HepG2 (cell line): ENCODE measurements around the gene HELT. TPM values are rescaled to one million over a fixed set of nuclear protein-coding genes. Genes with fewer than 3 reads are reported as not detected.
"Not testable (repeated sequence)": the region's sequence is repeated elsewhere in the genome, so short reads cannot be mapped to it uniquely, and the experiment has no call there.

Experiments
- ATAC-seq: fragments of 200-7000 bp; cut with Tn5 transposase; 3 replicates; pipeline ENCODE4 v1.9.1; 2020; ENCODE audit warnings: mild to moderate bottlenecking, moderate library complexity
- BruUV-seq: library from RNA; stranded (reverse); fragments of 400-500 nt; replicated peaks from 2 replicates; lab custom pipeline; 2021; lab: Mats Ljungman, UMichigan
- CTCF ChIA-PET: fragments of 300-600 bp; formaldehyde crosslinking; extraction: SDS; loops from one replicate; lab custom pipeline; 2021; ENCODE audit warnings: low total read pairs, inconsistent platforms, low intra/inter-chr PET ratio; lab: Yijun Ruan, JAX
- POLR2A ChIA-PET: fragments of 350-600 bp; sonication (Branson Sonifier 250); formaldehyde crosslinking; loops from one replicate; lab custom pipeline; 2020; ENCODE audit warnings: antibody characterized with exemption, inconsistent platforms; lab: Yijun Ruan, JAX
- DNase-seq: peaks from one replicate; pipeline ENCODE4 v3.0.0-alpha.2; 2015; ENCODE audit warnings: low spot score
- FAIRE-seq: peaks from 3 replicates; lab custom pipeline; 2011; peaks lifted over from hg19 to GRCh38; lab: Jason Lieb, UNC
- H2AFZ ChIP-seq: one replicate; pipeline ENCODE4 v1.6.1; 2011; ENCODE audit warnings: low read length, inconsistent platforms
- H3K27ac ChIP-seq: fragments of 300-600 bp; 3 replicates; pipeline ENCODE4 v1.8.0; 2011; ENCODE audit warnings: mixed run types, mild to moderate bottlenecking, mixed read lengths, low read length, inconsistent platforms; ENCODE audit not compliant: insufficient read depth; ENCODE audit errors: extremely low read length
- H3K27me3 ChIP-seq, 2 experiments: fragments of 200-600 bp in 1 of 2; 2 replicates in 1 of 2; 3 replicates in 1 of 2; pipeline versions ENCODE4 v1.6.0 to v1.8.0; 2011; ENCODE audit warnings: low read length in 2 of 2, mild to moderate bottlenecking in 2 of 2, moderate library complexity in 2 of 2, inconsistent platforms in 1 of 2; ENCODE audit not compliant: insufficient read depth in 2 of 2, control insufficient read depth in 1 of 2
- H3K36me3 ChIP-seq, 2 experiments: fragments of 200-600 bp in 1 of 2; replicated peaks in 1 of 2; 2 replicates in 1 of 2; 3 replicates in 1 of 2; pipeline versions ENCODE4 v1.5.1 to v1.8.0; 2011; ENCODE audit warnings: low read length in 2 of 2, inconsistent platforms in 1 of 2; ENCODE audit not compliant: insufficient read depth in 2 of 2, control insufficient read depth in 1 of 2
- H3K4me1 ChIP-seq: 2 replicates; pipeline ENCODE4 v1.5.1; 2012; ENCODE audit warnings: low read length, inconsistent platforms; ENCODE audit not compliant: insufficient read depth
- H3K4me2 ChIP-seq: 2 replicates; pipeline ENCODE4 v1.6.0; 2011; ENCODE audit warnings: low read depth, low read length, inconsistent platforms
- H3K4me3 ChIP-seq, 3 experiments: fragments of 200-600 bp in 1 of 3; sonication (generic), shearing (Covaris generic) in 1 of 3; replicated peaks in 1 of 3; 2 replicates each; pipeline ENCODE4 v1.5.1; 2011 to 2016; ENCODE audit warnings: low read length in 3 of 3, inconsistent platforms in 2 of 3, low read depth in 2 of 3, mild to moderate bottlenecking in 2 of 3, control low read depth in 1 of 3, mixed read lengths in 1 of 3; ENCODE audit not compliant: insufficient read depth in 1 of 3
- H3K79me2 ChIP-seq: one replicate; pipeline ENCODE4 v1.6.1; 2011; ENCODE audit warnings: low read length, inconsistent platforms; ENCODE audit not compliant: insufficient read depth
- H3K9ac ChIP-seq: 2 replicates; pipeline ENCODE4 v1.6.0; 2011; ENCODE audit warnings: mild to moderate bottlenecking, low read depth, low read length, inconsistent platforms; ENCODE audit not compliant: insufficient read depth
- H3K9me3 ChIP-seq: 2 replicates; pipeline ENCODE4 v1.5.1; 2012; ENCODE audit warnings: mild to moderate bottlenecking, low read length
- H4K20me1 ChIP-seq: 2 replicates; pipeline ENCODE4 v1.6.0; 2011; ENCODE audit warnings: inconsistent platforms, mild to moderate bottlenecking, low read length, moderate library complexity; ENCODE audit not compliant: insufficient read depth
- KMT2B ChIP-seq: IDR thresholded peaks from 2 replicates; pipeline ENCODE4 v1.6.1; 2016; ENCODE audit warnings: missing genetic modification reagents, missing compliant biosample characterization
- THAP11 ChIP-seq: IDR thresholded peaks from 2 replicates; pipeline ENCODE4 v1.6.1; 2016; ENCODE audit warnings: missing biosample characterization, missing genetic modification reagents
- ZBTB2 ChIP-seq: sonication (generic); formaldehyde crosslinking; IDR thresholded peaks from 2 replicates; pipeline ENCODE4 v1.8.0; 2022; ENCODE audit warnings: low read depth, missing genetic modification reagents
- ZBTB7A ChIP-seq: sonication (generic); formaldehyde crosslinking; IDR thresholded peaks from 2 replicates; pipeline ENCODE4 v1.8.0; 2022; ENCODE audit warnings: mild to moderate bottlenecking, missing genetic modification reagents
- ZBTB7B ChIP-seq: sonication (generic); formaldehyde crosslinking; IDR thresholded peaks from 2 replicates; pipeline ENCODE4 v1.4.0; 2020; ENCODE audit warnings: missing genetic modification reagents
- ZC3H13 ChIP-seq: sonication (generic); formaldehyde crosslinking; IDR thresholded peaks from 2 replicates; pipeline ENCODE4 v1.8.1; 2023; ENCODE audit warnings: mild to moderate bottlenecking, missing genetic modification reagents, moderate library complexity
- ZNF441 ChIP-seq: sonication (generic); formaldehyde crosslinking; IDR thresholded peaks from 2 replicates; pipeline ENCODE4 v1.7.0; 2021; ENCODE audit warnings: missing genetic modification reagents, borderline replicate concordance
- ZNF451 ChIP-seq: sonication (generic); formaldehyde crosslinking; IDR thresholded peaks from 2 replicates; pipeline ENCODE4 v1.5.0; 2020; ENCODE audit warnings: mild to moderate bottlenecking, missing genetic modification reagents
- ZNF761 ChIP-seq: sonication (generic); formaldehyde crosslinking; conservative IDR thresholded peaks from 2 replicates; pipeline ENCODE4 v1.4.0; 2020; ENCODE audit warnings: mild to moderate bottlenecking, missing genetic modification reagents
- WGBS: methylation state at CpG from one replicate; pipeline ENCODE4 v1.1.6; 2017; ENCODE audit warnings: low lambda C conversion rate; 5-methylcytosine and 5-hydroxymethylcytosine counted together
- in situ Hi-C: cut with HindIII; loops from 2 replicates; pipeline ENCODE4 v1.10.0; 2017; ENCODE audit warnings: low pct_unique_long_range_greater_than_20kb; ENCODE audit not compliant: extremely low pct_ligation_motif_present
- intact Hi-C: fragments of 100-400 bp; cut with micrococcal nuclease; formaldehyde crosslinking; loops from one replicate; pipeline ENCODE4 v1.10.0; 2022; ENCODE audit not compliant: unreplicated experiment
- polyA plus RNA-seq, 8 experiments: library from polyadenylated mRNA; depleted of rRNA in 3 of 8; stranded (reverse) in 7 of 8; unstranded in 1 of 8; fragments of >200 nt; fragmentation: Illumina TruSeq in 4 of 8; extraction: Trizol in 4 of 8; gene quantifications; 2 replicates each; pipeline versions ENCODE4 v1.2.1 to v1.2.3, GENCODE V29; 2011 to 2016; ENCODE audit warnings: low read depth in 4 of 8, missing spikeins in 1 of 8, mixed read lengths in 1 of 8; ENCODE audit not compliant: insufficient read depth in 1 of 8
- total RNA-seq, 5 experiments: library from RNA; depleted of rRNA; stranded (reverse); fragments of >200 nt; fragmentation: Illumina TruSeq; extraction: Trizol; gene quantifications; 2 replicates each; pipeline ENCODE4 v1.2.3, GENCODE V29; 2016; ENCODE audit warnings: low read depth in 1 of 5

The HELT gene
- total and polyA plus RNA-seq, 2 of the 13 experiments (the other 11 are each of a cell fraction or from before 2014, with no cell fraction given) = not detected

GRCh38 chr4:185051283-185051682 lies 33.0 kb downstream of the HELT start:
- BruUV-seq, H3K79me2 ChIP-seq, ATAC-seq, H3K4me2 ChIP-seq, DNase-seq, intact Hi-C loops, FAIRE-seq, H3K9me3 ChIP-seq, H3K36me3 ChIP-seq, POLR2A ChIA-PET, in situ Hi-C loops, H3K4me1 ChIP-seq, H2AFZ ChIP-seq, H3K9ac ChIP-seq, CTCF ChIA-PET, H3K4me3 ChIP-seq, H3K27ac ChIP-seq, H4K20me1 ChIP-seq: not testable (repeated sequence)
- 54% methylated on average over 5 of the region's 5 CpGs for WGBS
- peaks cover 0 to 36% of the 10 kb centered on the region in 2 experiments; a peak in 3 of 5 replicates for H3K27me3 ChIP-seq
- peak; percentile 96 for TF ChIP-seq ZNF761 (CRISPR knock-in tag)

DNA sequence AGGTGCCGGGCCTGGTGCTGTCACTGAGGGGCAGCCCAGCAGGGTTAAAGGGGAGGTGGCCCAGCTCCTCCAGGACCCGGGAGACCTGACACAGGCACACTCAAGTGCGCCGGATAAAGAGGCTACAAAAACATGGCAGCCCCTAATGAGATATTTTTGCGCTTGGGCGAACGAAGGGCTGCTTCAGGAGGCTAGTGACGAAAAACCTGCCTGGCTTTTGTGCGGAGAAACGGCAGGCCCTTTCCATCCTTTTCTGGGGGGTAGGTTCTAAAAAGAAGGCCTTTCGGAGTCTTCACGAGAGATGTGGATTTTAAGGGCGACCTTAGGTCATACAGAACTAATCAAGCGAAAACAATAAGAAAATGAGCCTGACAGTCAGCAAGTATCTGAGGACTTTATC lies 35.5 kb downstream of the HELT start:
- Histone ChIP-seq H3K4me1 (no peaks in the 10 kb centered on the region), H3K27me3 (peaks cover 0 to 51% of the 10 kb centered on the region in 2 experiments; a peak in 4 of 5 replicates), H3K36me3 (no peaks in the 10 kb centered on the region), H2AFZ (no peak overlapping the region), H3K79me2 (no peaks in the 10 kb centered on the region), H3K4me2 (no peak overlapping the region), H4K20me1 (no peaks in the 10 kb centered on the region), H3K9me3 (no peaks in the 10 kb centered on the region; the same call in 1 of the 2 replicates), H3K9ac (no peak overlapping the region), H3K27ac (no peak overlapping the region), H3K4me3 (no peak overlapping the region)
- POLR2A ChIA-PET = no interaction called here
- WGBS = 77% methylated on average over 12 of the region's 14 CpGs
- TF ChIP-seq ZNF441 (CRISPR knock-in tag) (no peak), ZBTB2 (CRISPR knock-in tag) (no peak), THAP11 (CRISPR knock-in tag) (no peak), ZNF451 (no peak), ZC3H13 (CRISPR knock-in tag) (no peak), ZBTB7B (CRISPR knock-in tag) (no peak), KMT2B (CRISPR knock-in tag) (no peak), ZBTB7A (CRISPR knock-in tag) (no peak)
- no peak for ATAC-seq
- CTCF ChIA-PET = no interaction called here
- no peak for FAIRE-seq
- in situ Hi-C loops (no loop called here), intact Hi-C loops (no loop called here)
- BruUV-seq = no TSS peak
- no peak for DNase-seq
